RKO (cell line): Measurements from ENCODE around the gene DIPK1B.

Source experiments
- DNase-seq: peaks from one replicate; pipeline ENCODE4 v3.0.0-alpha.2; 2016; ENCODE audit warnings: low spot score

Gene DIPK1B

DNA sequence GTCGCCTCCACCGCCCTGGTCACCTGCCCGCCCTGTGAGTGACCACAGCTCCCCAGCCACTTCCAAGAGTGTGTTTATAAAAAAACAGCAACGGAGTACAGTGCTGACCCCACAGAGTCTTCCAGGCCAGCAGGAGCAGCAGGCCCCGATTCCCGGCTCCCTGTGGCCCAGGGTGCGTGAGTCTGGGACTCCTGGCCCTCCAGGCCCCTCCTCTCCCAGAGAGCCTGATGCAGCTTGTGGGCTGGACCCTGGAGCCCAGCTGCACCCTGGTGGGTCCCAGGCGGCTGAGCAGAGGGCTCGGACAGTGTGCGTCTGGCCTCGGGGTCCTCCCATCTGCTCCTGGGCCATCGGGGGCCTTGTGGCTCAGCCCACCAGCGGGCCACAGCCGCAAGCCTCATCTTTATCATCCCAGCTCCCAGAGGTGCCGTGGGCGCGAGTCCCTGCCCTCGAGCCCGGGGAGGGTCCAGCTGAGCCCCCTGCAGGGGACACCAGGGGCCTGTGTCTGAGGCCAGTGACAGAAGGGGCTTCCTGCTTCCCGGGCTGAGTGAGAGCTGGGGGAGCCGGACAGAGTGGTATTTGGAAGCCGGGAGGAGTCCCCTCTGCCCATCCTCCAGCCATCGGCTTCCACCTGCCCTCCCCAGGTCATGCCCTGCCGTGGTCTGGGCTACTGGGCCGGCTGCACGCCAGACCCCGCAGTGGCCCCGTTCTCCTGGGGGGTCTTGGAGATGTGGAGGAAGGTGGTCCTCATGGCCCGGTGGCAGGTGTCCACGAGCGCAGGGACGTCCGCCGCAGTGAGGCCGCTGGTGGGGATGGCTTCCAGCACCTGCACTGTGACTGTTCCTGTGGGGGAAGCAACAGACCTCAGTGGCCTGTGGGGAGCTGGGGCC lies 39.0 kb upstream of the DIPK1B start:
- no peak for DNase-seq

- DNase-seq = no peak
Measured at GRCh38 chr9:136673975-136674785, 38.2 kb upstream of the DIPK1B start.

- DNase-seq = no peak
Measured at GRCh38 chr9:136674786-136675349, 37.5 kb upstream of the DIPK1B start.

DNA sequence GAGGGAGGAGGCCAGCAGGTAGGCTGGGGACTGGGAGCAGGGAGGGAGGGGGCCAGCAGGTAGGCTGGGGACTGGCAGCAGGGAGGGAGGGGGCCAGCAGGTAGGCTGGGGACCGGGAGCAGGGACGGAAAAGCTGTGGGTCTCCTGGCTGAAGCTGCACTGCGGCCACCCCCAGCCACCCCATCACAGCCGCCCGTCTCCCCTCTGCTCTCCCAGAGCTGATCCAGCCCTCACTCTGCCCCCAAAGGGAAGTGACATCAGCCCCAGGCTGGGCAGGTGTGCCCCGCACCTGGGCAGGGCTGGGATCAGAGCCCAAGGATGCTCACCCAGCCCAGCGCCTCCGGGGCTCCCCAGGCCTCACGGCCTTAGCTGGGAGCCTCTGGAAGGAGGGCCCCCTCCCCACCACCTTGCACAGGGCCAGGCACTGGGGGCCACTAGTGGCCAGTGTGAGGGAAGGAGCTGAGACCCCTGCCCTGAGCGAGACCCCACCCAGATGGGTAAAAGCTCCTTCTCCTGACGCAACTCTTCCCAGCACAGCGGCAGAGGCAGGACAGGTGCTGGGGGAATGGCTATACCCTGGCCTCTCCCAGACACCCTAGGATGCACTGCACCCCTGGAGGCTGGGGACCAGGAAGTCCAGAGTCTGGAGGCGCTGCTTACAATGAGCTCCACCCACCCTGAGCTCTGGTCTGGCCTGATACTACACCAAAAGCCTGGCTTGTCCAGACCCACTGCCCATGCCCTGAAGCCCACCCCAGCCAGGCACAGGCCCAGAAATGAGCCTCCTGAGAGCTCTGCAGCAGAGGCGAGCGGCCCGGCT lies 36.7 kb upstream of the DIPK1B start:
- no peak for DNase-seq

DNA sequence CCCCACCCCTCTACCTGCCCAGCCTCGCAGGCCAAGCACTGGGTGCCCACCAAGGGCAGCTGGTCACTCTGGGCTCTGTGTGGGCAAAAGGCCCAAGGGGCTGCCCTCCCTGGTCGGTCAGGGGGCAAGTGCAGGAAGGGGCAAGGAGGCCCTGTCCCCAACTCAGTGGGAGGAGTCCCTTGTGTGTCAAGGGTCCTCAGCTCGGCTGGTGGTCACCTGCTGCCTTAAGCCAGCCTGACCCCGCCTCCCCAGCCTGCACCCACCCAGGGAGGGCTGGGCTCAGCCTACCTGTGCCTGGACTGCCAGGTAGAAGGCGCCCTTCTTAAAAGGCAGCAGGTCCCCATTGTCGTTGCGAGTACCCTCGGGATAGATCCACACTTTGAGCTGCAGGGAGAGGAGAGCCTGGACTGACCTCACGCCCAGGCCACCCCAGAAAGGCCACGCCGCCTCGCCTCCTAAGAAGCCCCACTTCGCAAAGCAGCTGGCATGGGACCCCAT lies 36.0 kb upstream of the DIPK1B start:
- DNase-seq = no peak

DNA sequence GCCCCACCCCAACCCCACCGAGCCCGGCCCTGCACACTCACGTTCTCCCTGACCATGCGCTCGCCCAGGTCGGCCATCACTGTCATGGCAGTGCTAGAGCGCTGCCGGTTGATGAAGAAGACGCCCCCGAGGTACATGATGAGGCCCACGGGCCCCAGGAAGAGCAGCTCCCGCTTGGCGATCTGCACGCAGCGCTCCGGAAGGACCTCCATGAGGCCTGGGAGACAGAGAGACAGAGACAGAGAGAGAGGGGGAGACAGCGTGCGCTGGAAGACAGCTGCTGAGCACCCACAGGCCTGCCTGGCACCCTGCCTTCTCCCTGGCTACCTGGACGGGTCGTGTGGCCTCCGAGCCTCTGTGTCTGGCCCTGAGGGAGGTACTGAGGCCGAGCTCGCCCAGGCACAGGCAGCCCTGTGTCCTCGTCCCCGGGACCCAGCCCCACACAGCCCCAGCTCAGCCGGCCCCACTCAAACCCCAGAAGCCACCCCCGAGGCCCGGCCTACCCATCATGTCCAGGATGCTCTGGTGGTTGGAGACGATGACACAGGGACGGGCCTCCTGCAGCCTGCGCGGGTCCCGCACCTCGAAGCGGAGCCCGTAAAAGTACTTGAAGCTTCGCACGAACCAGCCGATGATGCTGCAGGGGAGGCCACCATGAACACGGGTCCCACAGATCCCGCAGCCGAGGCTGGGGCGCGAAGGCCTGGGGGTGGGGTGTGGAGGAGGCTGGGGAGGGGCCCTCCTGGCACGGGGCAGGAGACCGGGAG lies 35.3 kb upstream of the DIPK1B start:
- no peak for DNase-seq

- DNase-seq = no peak
Measured at GRCh38 chr9:136678034-136678433, 34.3 kb upstream of the DIPK1B start.

DNA sequence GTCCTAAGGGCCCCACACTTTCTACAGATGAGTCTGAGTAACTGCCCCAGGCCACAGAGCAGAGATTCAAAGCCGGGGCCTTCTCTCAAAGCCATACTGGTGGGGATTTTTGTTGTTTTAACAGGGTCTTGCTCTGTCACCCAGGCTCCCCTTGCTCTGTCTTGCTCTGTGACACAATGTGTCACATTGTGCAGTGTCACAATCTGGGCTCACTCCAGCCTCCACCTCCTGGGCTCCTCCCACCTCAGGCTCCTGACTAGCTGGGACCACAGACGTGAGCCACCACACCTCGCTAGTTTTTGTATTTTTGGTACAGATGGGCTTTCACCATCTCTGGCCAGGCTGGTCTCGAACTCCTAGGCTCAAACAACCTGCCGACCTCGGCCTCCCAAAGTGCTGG lies 33.7 kb upstream of the DIPK1B start:
- no peak for DNase-seq

DNA sequence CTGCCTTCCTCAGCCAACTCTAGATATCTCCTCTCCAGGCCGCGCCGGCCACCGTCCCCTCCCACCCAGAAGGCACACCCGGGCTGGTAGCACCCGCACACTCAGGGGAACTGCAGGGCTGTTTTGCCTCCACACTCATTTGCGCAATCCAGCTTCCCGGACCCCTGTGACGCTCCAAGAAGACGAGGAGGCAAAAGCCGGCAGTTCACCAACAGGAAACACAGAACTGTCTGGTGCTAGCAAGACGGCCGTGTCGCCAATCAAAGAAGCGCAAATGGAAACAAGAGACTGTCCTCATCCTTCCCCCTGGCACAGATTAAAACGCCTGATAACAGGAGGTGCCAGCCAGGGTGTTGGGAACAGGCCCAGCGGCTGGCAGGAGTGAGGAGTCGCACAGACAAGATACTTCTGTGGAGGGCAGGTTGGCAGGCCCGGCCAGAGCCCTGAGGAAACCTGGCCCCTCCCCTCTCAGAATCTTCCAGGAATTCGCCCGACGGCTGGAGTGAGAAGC lies 32.9 kb upstream of the DIPK1B start:
- no peak for DNase-seq

DNA sequence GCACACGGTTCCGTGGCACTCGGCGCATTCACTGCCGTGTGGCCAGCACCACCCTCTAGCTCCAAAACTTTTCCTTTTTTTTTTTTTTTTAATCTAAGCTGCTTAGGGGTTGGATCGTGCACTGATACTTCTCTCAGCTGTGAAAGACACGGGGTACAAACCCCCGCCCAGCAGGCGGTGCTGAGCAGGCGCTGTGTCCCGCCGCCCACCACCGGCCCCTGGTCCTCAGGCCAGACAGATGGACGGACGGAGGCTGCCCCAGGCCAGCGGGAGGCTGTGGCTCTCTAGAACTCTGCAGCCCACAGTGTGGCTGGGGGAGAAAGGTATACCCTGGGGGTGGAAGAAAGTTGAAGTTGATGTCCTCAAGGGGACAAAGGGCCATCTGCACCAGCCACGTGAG lies 31.3 kb upstream of the DIPK1B start:
- DNase-seq = no peak

DNA sequence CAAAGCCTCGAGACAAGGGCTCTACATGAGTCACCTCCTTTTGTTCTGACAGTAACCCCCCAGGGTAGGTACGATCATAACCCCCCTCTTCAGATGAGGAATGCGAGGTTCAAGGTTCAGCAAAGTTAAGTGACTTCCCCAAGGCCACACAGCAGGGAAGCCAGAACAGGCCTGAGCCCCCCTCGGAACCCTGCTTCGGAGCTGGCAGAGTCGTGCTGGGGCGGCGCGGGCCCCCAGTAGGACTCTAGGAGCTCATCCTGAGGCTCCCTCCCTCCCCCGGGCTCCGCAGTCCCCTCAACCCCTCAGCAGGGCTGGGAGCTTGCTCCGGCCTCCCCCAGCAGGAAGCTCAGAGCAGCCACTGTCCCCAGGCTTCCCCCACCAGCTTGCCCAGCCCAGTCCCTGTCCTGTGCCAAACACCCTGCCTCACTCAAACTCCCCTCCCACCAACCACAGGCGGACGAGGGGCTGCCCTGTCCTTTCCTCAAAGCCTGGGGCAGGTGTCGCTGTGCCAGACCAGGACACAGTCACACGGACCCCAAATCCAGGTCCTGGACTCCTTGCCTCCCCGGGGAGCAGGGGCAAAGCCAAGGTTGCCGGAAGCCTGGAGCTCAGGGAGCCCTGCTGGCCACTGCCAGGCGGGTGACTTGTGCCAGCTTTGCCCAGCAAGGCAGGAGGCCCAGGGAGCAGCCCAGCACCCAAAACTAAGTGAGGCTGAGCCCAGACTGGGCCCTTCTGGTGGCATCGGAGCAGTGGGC lies 30.2 kb upstream of the DIPK1B start:
- no peak for DNase-seq

DNA sequence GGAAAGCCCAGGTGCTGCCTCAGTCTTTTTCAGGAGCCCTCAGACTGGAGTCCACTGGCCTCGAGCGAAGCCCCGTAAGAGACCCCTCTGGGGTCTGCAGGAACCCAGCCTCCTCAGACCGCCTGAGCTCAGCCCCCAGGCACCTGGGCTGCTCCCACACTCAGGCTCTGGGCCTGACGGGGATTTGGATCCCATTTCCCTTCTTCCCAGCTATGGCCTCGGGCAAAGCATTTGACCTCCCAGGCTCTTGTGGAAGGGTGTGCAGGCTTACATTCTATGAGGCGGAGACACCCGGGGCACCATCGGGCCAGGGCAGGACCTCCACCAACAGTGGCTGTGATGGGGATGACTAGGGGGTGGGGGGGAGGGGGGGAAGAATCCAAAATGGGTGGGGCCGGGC lies 29.7 kb upstream of the DIPK1B start:
- no peak for DNase-seq

DNA sequence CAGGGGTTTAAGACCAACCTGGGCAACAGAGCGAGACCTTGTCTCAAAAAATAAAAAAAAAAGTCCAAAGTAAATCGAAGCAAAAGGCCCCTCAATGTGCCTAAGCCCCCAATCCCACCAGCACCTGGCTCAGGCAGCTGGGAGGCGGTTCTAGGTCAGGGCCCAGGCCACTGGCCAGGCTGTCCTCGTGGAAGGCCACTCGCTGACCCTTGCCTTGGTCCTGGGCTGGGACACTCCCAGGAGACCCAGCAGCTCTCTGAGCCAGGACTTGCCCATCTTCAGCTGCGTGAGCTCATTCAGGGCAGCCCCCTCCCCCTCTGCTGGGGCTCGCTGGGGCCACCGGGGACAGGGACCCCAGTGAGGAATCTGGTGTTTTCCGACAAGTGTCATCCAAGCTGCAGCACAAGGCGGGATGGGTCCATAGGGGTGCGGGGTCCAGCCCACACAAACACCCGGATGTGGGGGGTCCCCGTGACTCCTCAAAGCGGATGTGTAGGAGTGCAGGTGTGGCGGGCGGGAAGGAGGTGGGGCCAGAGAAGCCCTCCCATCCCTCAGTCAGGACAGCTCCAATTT lies 29.1 kb upstream of the DIPK1B start:
- DNase-seq = no peak

DNA sequence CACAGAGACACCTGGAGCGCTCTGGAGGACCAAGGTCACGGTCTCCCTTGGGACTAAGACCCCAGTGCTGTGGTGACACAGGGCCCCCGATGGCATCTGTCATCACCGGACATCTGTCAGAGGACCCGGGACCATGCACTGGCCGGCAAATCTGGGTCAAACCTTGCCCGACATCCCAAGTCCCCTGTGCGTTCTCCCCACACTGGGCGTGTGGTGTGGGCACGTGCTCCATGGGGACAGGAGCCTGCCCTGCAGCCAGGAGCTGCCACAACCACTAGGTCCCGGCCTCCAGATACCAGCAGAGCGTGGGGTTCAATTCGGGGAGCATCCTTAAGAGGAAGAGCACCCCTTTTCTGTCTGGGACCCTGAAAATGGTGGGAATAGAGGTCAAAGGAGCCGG lies 28.6 kb upstream of the DIPK1B start:
- DNase-seq = no peak

GRCh38 chr9:136684339-136684738 lies 28.0 kb upstream of the DIPK1B start:
- no peak for DNase-seq

DNA sequence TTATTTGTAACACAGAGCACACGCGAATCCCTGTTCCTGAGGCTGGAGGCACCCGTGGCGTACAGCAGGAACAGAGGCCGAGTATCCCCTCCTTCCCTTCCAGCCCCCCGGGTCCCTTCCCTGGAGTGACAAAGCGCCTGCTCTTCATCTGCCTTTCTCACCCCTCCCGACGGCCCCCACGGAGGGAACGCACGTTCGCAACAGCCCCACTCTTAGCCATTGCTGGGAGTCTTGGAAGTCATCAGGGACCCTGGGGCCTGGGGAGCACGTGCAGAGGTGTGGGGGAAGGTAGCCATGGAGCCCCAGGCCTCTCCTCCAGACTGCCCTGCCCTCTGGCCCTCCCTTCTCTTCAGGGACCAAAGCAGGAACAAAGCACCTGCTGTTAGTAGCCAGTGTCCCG lies 27.6 kb upstream of the DIPK1B start:
- DNase-seq = no peak

- DNase-seq = no peak
Measured at GRCh38 chr9:136685216-136685615, 27.2 kb upstream of the DIPK1B start.

GRCh38 chr9:136685790-136686533 lies 26.4 kb upstream of the DIPK1B start:
- DNase-seq = peak; percentile 51

GRCh38 chr9:136686534-136686793 lies 25.9 kb upstream of the DIPK1B start:
- DNase-seq = no peak
